Heart right ventricle (tissue), 16 donors: ENCODE data around the gene NEUROD6. TPM values are rescaled to one million over a fixed set of nuclear protein-coding genes. Genes with fewer than 3 reads are reported as not detected.

Experiments used
- ATAC-seq, 8 donors: fragments of 200-7000 bp; cut with Tn5 transposase; one replicate each; pipeline ENCODE4 v1.9.1; 2020; ENCODE audit warnings: mild to moderate bottlenecking in 8 of 8, moderate library complexity in 8 of 8, moderate number of reproducible peaks in 1 of 8
- DNase-seq, 2 donors: peaks; one replicate each; pipeline ENCODE4 v3.0.0-alpha.2; 2020
- H3K27ac ChIP-seq, 10 donors: fragments of 200-600 bp; sonication (generic) in 2 of 10; one replicate each; pipeline versions ENCODE4 v1.5.0 to v1.8.0; 2020 to 2022; ENCODE audit warnings: mild to moderate bottlenecking in 3 of 10
- H3K27me3 ChIP-seq, 7 donors: fragments of 200-600 bp; one replicate each; pipeline ENCODE4 v1.8.0; 2021 to 2022; ENCODE audit warnings: mild to moderate bottlenecking in 2 of 7
- H3K36me3 ChIP-seq, 9 donors: fragments of 200-600 bp; sonication (generic) in 1 of 9; one replicate each; pipeline versions ENCODE4 v1.5.0 to v1.8.0; 2020 to 2022; ENCODE audit warnings: mild to moderate bottlenecking in 2 of 9
- H3K4me1 ChIP-seq, 9 donors: fragments of 200-600 bp; sonication (generic) in 1 of 9; one replicate each; pipeline versions ENCODE4 v1.5.0 to v1.8.0; 2020 to 2022; ENCODE audit warnings: mild to moderate bottlenecking in 4 of 9
- H3K4me3 ChIP-seq, 10 donors: fragments of 200-600 bp; sonication (generic) in 2 of 10; one replicate each; pipeline versions ENCODE4 v1.5.0 to v1.8.0; 2020 to 2022; ENCODE audit warnings: mild to moderate bottlenecking in 7 of 10, moderate library complexity in 2 of 10
- H3K9me3 ChIP-seq, 11 donors: fragments of 200-600 bp in 10 of 11; sonication (generic) in 2 of 11; one replicate each; pipeline versions ENCODE4 v1.5.0 to v1.8.0; 2013 to 2022; ENCODE audit warnings: mild to moderate bottlenecking in 2 of 11, control low read depth in 1 of 11, moderate library complexity in 1 of 11
- CTCF ChIP-seq, 9 donors: fragments of 200-600 bp; sonication (generic) in 2 of 9; IDR thresholded peaks; one replicate each; pipeline versions ENCODE4 v1.5.0 to v1.8.0; 2021 to 2022; ENCODE audit warnings: antibody characterized with exemption in 9 of 9, mild to moderate bottlenecking in 5 of 9, moderate library complexity in 1 of 9
- WGBS, 2 donors: extraction: QIAGEN DNeasy Blood & Tissue Kit; methylation state at CpG; one replicate each; pipeline ENCODE4 v1.1.7; 2013; ENCODE audit warnings: inconsistent platforms in 1 of 2; 5-methylcytosine and 5-hydroxymethylcytosine counted together
- intact Hi-C, 10 donors: fragments of 100-400 bp; cut with DNase I; formaldehyde crosslinking; loops; one replicate each; pipeline versions ENCODE4 v1.11.1 to v1.14.2; 2022
- polyA plus RNA-seq, 2 donors: library from polyadenylated mRNA; stranded (reverse); fragments of 200-250 nt; gene quantifications; one replicate each; pipeline ENCODE4 v1.2.3, GENCODE V29; 2013
- total RNA-seq, 10 donors: library from RNA; stranded (reverse); fragmentation: NEBNext Ultra II Directional in 3 of 10; extraction: Animal tissue kit (Norgen Biotek cat#: 25700) in 3 of 10; gene quantifications; one replicate each; pipeline versions ENCODE4 v1.2.1 to v1.2.4, GENCODE V29; 2021 to 2023
- donor health status: Arrhythmogenic right ventricular cardiomyopathy.
- donor health status: ischemic (EF 13 %, LVEDD 7.1; RV severe dilation, severe dysfunction).
- donor health status: healthy with polysubstance abuse.
- donor health status: DM: no; HTN: yes; CAD: no.
- donor health status: DM: no; HTN: no; CAD: no.
- donor health status: ischemic (EF 25% LVEDD 6.9; RV normal size, moderate dysfunction).
- donor health status: ischemic (EF 25% LVEDD 5.7; RV mildly dilated, moderate dysfunction).
- donor health status: healthy.
- donor health status: DM: yes; HTN: yes; CAD: no.
- donor health status: Ischemic cardiomyopathy.
- donor health status: ischemic (EF 35%, LVEDD 5.7; RV mildly dilated, moderate dysfunction).
- donor health status: nonischemic (EF 11% LVEDD 7.7; RV severe dilation, severe dysfunction).
- donor health status: DM: yes; HTN: yes; CAD: no.
- donor health status: PGD.
- donor health status: ischemic (EF 29% LVEDD 5.4; RV normal size, mild dysfunction).
- donor health status: nonischemic (EF 23%, LVEDD 6.1; RV moderate dilation, normal function).

NEUROD6 gene
- total and polyA plus RNA-seq, 12 donors, result not detected

DNA sequence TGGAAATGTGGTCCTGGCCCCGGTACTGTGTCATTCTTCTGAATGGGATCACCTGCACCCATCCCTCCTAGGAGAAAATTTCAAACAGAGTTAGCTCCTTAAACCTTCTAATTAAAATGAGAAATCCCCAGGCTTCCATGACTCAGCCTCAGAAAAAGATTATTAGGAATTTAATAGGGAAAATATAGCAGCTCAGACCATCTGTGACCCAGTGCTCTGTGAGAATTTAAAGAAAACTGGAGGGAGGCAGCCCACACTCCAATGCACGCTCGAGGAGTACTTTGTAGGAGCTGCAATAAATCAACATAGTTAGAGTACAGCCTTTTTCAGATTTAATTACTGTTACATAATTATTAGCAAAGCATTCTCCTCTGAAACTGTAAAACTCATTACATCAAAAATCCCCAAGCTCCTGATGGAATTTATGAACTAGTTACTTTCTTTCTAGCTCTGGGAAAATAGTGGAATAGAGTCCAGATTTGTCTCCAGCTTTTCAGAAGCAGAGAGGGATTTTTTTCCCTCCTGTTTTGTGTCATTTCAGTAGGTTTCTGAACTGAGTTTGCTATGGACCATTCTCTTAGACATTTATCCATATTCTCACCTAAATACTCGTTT is 30.1 kb downstream of the NEUROD6 start:
- Histone ChIP-seq H3K9me3 (no peaks in the 10 kb centered on the region), H3K27ac (no peak overlapping the region), H3K27me3 (peaks cover 0 to 52% (median 6%) of the 10 kb centered on the region in 7 donors), H3K36me3 (no peaks in the 10 kb centered on the region), H3K4me3 (no peak overlapping the region), H3K4me1 (peaks cover 0 to 10% (median 0%) of the 10 kb centered on the region in 9 donors)
- intact Hi-C loops, result no loop called here
- DNase-seq, result no peak
- WGBS, 2 donors, result 62 to 72% methylated on average over 4 of the region's 4 CpGs
- ATAC-seq, result peak in 1 of 8 donors; percentile 11
- TF ChIP-seq CTCF (IDR thresholded peaks at IDR 0.05), result no peak

DNA sequence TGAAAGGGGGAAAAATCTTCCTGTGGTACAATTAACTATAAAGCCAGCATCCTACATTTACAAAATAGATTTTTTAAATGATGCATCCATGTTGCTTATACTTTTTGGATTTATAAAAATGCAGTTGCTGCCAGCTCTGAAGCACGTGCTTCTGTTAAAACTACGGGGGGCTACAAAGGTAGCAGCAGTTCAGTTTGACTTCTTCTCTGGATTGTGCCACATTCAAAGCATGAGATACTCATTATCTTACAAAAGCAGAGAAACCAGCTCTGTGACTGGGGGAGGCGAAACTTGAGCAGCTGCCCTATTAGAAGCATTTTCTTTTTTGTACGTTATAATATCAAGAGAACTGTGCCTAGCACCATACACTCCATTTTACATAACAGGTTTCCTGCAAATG is 31.1 kb downstream of the NEUROD6 start:
- Histone ChIP-seq H3K4me1 (peaks cover 0 to 10% (median 0%) of the 10 kb centered on the region in 9 donors), H3K27me3 (peaks cover 0 to 43% (median 6%) of the 10 kb centered on the region in 7 donors), H3K36me3 (no peaks in the 10 kb centered on the region), H3K27ac (no peak overlapping the region), H3K9me3 (no peaks in the 10 kb centered on the region), H3K4me3 (no peak overlapping the region)
- intact Hi-C loops, result no loop called here
- DNase-seq (no peak), ATAC-seq (no peak)
- WGBS, 2 donors, result 55 to 67% methylated on average over 4 of the region's 4 CpGs
- TF ChIP-seq CTCF (IDR thresholded peaks at IDR 0.05), result no peak

GRCh38 chr7:31308652-31309051 is 31.9 kb downstream of the NEUROD6 start:
- intact Hi-C loops, result no loop called here
- Histone ChIP-seq H3K4me1 (peaks cover 0 to 10% (median 0%) of the 10 kb centered on the region in 9 donors), H3K27ac (no peak overlapping the region), H3K27me3 (peaks cover 0 to 35% (median 6%) of the 10 kb centered on the region in 7 donors), H3K4me3 (no peak overlapping the region), H3K9me3 (no peaks in the 10 kb centered on the region), H3K36me3 (no peaks in the 10 kb centered on the region)
- ATAC-seq (no peak), DNase-seq (no peak)
- TF ChIP-seq CTCF (IDR thresholded peaks at IDR 0.05), result no peak
- 82 to 83% methylated on average over 5 of the region's 5 CpGs for WGBS, 2 donors

DNA sequence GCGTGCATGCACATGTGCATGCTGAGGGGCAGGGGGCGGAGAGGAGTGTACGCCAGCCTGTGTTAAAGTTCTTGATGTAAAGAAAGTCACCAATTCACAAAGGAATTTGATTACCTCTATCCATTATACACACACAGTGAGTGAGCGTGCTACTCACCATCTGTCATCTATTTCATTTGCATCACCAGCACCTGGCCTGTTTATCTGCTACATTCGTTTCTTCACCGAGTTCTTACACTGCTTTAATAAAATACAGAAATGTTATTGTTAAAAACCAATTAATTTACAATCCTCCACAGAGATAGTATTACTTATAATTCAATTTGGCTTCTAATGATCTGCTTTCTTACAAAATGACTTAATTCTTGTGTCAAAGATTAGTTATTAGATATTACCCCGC is 32.6 kb downstream of the NEUROD6 start:
- no peak for TF ChIP-seq CTCF (IDR thresholded peaks at IDR 0.05)
- ATAC-seq, result no peak
- no peak overlapping the region for H3K27ac ChIP-seq
- DNase-seq, result no peak
- H3K4me3 ChIP-seq, result no peak overlapping the region
- WGBS, 2 donors, result 84 to 85% methylated on average over 7 of the region's 7 CpGs
- H3K27me3 ChIP-seq, result peaks cover 0 to 29% (median 6%) of the 10 kb centered on the region in 7 donors
- peaks cover 0 to 10% (median 0%) of the 10 kb centered on the region in 9 donors for H3K4me1 ChIP-seq
- H3K36me3 ChIP-seq, result no peaks in the 10 kb centered on the region
- H3K9me3 ChIP-seq, result no peaks in the 10 kb centered on the region
- intact Hi-C loops, result no loop called here
